GM06990 (cell line): ENCODE data around the gene NOTCH1.

Source experiments
- DNase-seq: peaks from one replicate; pipeline ENCODE4 v3.0.0-alpha.2; 2011; ENCODE audit not compliant: insufficient read length; ENCODE audit errors: extremely low read depth
- H3K27me3 ChIP-seq: replicated peaks from 2 replicates; pipeline ENCODE4 v1.6.0; 2011; ENCODE audit warnings: low read length; ENCODE audit not compliant: control insufficient read depth, insufficient read depth
- H3K36me3 ChIP-seq: 2 replicates; pipeline ENCODE4 v1.5.1; 2011; ENCODE audit warnings: low read length; ENCODE audit not compliant: control insufficient read depth, insufficient read depth
- H3K4me3 ChIP-seq: replicated peaks from 2 replicates; pipeline ENCODE4 v1.5.1; 2011; ENCODE audit warnings: low read depth, mild to moderate bottlenecking, control low read depth, low read length
- CTCF ChIP-seq: IDR thresholded peaks from 2 replicates; pipeline ENCODE4 v1.5.1; 2011; ENCODE audit warnings: low read length, control low read depth, mild to moderate bottlenecking, inconsistent platforms; ENCODE audit not compliant: insufficient read depth, poor library complexity, severe bottlenecking

The NOTCH1 gene

GRCh38 chr9:136586391-136586953 is 40.6 kb upstream of the NOTCH1 start:
- Histone ChIP-seq H3K36me3 (no peaks in the 10 kb centered on the region), H3K27me3 (peaks cover 2% of the 10 kb centered on the region; the same call in 1 of the 2 replicates), H3K4me3 (no peak overlapping the region)
- no peak for TF ChIP-seq CTCF
- no peak for DNase-seq

- TF ChIP-seq CTCF = no peak
- DNase-seq = no peak
- Histone ChIP-seq H3K4me3 (no peak overlapping the region), H3K36me3 (no peaks in the 10 kb centered on the region), H3K27me3 (no peaks in the 10 kb centered on the region; the same call in 1 of the 2 replicates)
These were observed 39.8 kb upstream of the NOTCH1 start for GRCh38 chr9:136585531-136586120.

- H3K36me3 ChIP-seq = no peaks in the 10 kb centered on the region
- H3K27me3 ChIP-seq = no peaks in the 10 kb centered on the region; the same call in 1 of the 2 replicates
- TF ChIP-seq CTCF = no peak
- no peak for DNase-seq
- no peak overlapping the region for H3K4me3 ChIP-seq
These were observed 39.1 kb upstream of the NOTCH1 start for GRCh38 chr9:136584934-136585333.

- H3K36me3 ChIP-seq = no peaks in the 10 kb centered on the region
- no peak for TF ChIP-seq CTCF
- no peak overlapping the region for H3K4me3 ChIP-seq
These were observed 38.6 kb upstream of the NOTCH1 start for GRCh38 chr9:136584401-136584932.

GRCh38 chr9:136582977-136583735 is 37.3 kb upstream of the NOTCH1 start:
- Histone ChIP-seq H3K4me3 (no peak overlapping the region), H3K27me3 (no peaks in the 10 kb centered on the region; the same call in 1 of the 2 replicates), H3K36me3 (no peaks in the 10 kb centered on the region)
- no peak for DNase-seq
- TF ChIP-seq CTCF = no peak

More at GRCh38 chr9:136584401-136584932, 38.6 kb upstream of the NOTCH1 start:
- no peaks in the 10 kb centered on the region; the same call in 1 of the 2 replicates for H3K27me3 ChIP-seq
- no peak for DNase-seq
